Ishikawa (cell line): Measurements from ENCODE around the gene APOL3.

Experiments
- CEBPB ChIP-seq: IDR thresholded peaks from 2 replicates; pipeline ENCODE4 v1.6.1; 2012
- CREB1 ChIP-seq: IDR thresholded peaks from 2 replicates; pipeline ENCODE4 v1.6.1; 2012; ENCODE audit warnings: low read depth
- EGR1 ChIP-seq: IDR thresholded peaks from 2 replicates; pipeline ENCODE4 v1.6.1; 2012
- EP300 ChIP-seq: IDR thresholded peaks from 2 replicates; pipeline ENCODE4 v1.6.1; 2012; ENCODE audit warnings: borderline replicate concordance
- FOXM1 ChIP-seq: IDR thresholded peaks from 2 replicates; pipeline ENCODE4 v1.6.1; 2012; ENCODE audit warnings: low read depth, borderline replicate concordance
- NFIC ChIP-seq: IDR thresholded peaks from 2 replicates; pipeline ENCODE4 v1.6.1; 2012
- RAD21 ChIP-seq: IDR thresholded peaks from 2 replicates; pipeline ENCODE4 v1.6.1; 2012; ENCODE audit warnings: low read depth
- TAF1 ChIP-seq: IDR thresholded peaks from 2 replicates; pipeline ENCODE4 v1.6.1; 2012; ENCODE audit warnings: low read depth, mild to moderate bottlenecking
- TCF12 ChIP-seq: IDR thresholded peaks from 2 replicates; pipeline ENCODE4 v1.6.1; 2012; ENCODE audit warnings: low read depth
- TEAD4 ChIP-seq: IDR thresholded peaks from 2 replicates; pipeline ENCODE4 v1.6.1; 2012
- YY1 ChIP-seq: IDR thresholded peaks from 2 replicates; pipeline ENCODE4 v1.6.1; 2012; ENCODE audit warnings: low read depth
- ZBTB7A ChIP-seq: IDR thresholded peaks from 2 replicates; pipeline ENCODE4 v1.6.1; 2012; ENCODE audit warnings: low read depth
- TF ChIP-seq, protein P1 (sequence below): IDR thresholded peaks from 2 replicates; pipeline ENCODE4 v1.6.1; 2012
- TF ChIP-seq, protein P2 (sequence below): IDR thresholded peaks from 2 replicates; pipeline ENCODE4 v1.6.1; 2012
- TF ChIP-seq, protein P3 (sequence below): IDR thresholded peaks from 2 replicates; pipeline ENCODE4 v1.6.1; 2012; ENCODE audit warnings: low read depth, mild to moderate bottlenecking

Gene APOL3

DNA sequence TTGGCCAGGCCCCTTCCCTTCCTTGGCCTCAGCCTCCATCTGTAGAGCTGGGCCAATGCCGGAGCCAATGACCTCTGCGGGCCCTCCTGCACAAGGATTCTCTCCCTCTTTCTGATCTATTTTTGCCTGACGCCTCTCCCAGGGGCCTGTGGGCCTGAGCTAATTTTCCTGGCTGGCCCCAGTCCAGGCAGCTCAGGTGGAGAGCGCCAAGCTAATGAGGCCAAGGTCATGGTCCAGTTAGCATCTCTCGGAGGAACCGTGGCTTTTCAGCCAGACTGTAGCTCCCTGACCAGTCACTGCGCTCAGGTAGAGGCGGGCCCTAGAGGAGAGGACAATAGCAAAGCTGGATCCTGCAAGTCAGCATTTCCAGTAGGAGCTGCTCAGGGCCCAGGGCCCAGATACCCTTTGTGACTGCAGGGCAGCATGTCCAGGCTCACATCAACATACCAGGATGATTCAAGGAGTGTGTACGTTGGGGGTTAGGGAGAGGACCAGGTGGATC is 43.5 kb downstream of the APOL3 start:
- TF ChIP-seq NFIC (peak; percentile 92), TCF12 (no peak; the same call in 1 of the 2 replicates), CREB1 (no peak), EGR1 (no peak), FOXM1 (no peak), YY1 (no peak), RAD21 (peak; percentile 33; the same call in 1 of the 2 replicates), EP300 (0 out of 2 replicates have a peak, but pooled peaks have one; percentile 33), TAF1 (no peak), CEBPB (no peak), TEAD4 (peak; percentile 51), ZBTB7A (no peak)
- TF ChIP-seq, protein P1, sequence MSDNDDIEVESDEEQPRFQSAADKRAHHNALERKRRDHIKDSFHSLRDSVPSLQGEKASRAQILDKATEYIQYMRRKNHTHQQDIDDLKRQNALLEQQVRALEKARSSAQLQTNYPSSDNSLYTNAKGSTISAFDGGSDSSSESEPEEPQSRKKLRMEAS: peak; percentile 60
- TF ChIP-seq, protein P2, sequence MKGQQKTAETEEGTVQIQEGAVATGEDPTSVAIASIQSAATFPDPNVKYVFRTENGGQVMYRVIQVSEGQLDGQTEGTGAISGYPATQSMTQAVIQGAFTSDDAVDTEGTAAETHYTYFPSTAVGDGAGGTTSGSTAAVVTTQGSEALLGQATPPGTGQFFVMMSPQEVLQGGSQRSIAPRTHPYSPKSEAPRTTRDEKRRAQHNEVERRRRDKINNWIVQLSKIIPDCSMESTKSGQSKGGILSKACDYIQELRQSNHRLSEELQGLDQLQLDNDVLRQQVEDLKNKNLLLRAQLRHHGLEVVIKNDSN: 0 out of 2 replicates have a peak, but pooled peaks have one; percentile 24
- TF ChIP-seq, protein P3, sequence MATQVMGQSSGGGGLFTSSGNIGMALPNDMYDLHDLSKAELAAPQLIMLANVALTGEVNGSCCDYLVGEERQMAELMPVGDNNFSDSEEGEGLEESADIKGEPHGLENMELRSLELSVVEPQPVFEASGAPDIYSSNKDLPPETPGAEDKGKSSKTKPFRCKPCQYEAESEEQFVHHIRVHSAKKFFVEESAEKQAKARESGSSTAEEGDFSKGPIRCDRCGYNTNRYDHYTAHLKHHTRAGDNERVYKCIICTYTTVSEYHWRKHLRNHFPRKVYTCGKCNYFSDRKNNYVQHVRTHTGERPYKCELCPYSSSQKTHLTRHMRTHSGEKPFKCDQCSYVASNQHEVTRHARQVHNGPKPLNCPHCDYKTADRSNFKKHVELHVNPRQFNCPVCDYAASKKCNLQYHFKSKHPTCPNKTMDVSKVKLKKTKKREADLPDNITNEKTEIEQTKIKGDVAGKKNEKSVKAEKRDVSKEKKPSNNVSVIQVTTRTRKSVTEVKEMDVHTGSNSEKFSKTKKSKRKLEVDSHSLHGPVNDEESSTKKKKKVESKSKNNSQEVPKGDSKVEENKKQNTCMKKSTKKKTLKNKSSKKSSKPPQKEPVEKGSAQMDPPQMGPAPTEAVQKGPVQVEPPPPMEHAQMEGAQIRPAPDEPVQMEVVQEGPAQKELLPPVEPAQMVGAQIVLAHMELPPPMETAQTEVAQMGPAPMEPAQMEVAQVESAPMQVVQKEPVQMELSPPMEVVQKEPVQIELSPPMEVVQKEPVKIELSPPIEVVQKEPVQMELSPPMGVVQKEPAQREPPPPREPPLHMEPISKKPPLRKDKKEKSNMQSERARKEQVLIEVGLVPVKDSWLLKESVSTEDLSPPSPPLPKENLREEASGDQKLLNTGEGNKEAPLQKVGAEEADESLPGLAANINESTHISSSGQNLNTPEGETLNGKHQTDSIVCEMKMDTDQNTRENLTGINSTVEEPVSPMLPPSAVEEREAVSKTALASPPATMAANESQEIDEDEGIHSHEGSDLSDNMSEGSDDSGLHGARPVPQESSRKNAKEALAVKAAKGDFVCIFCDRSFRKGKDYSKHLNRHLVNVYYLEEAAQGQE: no peak

DNA sequence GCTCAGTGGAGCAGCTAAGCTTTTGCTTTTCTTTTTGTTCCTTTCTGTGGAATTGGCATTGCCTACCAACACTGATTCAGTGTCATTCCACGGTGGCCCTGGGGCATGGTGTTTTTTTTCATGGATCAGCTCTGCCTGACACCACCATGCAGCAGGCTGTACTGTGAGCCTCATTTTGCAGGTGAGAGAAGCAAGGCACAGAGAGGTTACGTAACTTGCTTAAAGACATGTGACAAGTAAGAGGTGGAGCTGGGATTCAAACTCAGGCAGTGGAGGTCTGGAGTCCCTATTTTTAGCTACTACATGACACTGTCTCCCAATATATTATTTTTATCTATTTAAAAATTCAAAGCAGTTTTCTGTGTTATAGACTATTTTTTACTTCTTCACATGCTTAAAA is 44.4 kb downstream of the APOL3 start:
- TF ChIP-seq, protein P2: no peak
- no peak for TF ChIP-seq CREB1
- no peak for TF ChIP-seq EP300
- peak; percentile 64 for TF ChIP-seq CEBPB
- TF ChIP-seq RAD21: no peak

DNA sequence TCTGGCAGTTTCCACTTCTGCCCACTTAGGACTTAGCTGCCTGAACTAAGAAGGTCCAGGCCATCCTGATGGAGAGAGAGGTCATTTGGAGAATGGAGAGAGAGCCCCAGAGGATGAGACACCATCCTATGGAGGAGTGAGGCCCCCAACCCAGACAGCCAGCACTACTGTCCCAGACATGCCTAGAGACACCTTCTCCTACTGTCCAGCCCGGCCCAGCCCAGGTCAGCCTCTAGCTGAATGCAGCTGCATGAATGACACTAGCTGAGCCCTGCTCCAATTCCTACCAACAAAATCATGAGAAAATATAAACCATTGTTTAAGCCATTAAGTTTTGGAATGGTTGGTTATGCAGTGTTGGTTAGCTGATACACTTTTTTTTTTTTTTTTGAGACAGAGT is 47.4 kb downstream of the APOL3 start:
- TF ChIP-seq RAD21: no peak
- TF ChIP-seq TEAD4: no peak
- TF ChIP-seq FOXM1: no peak
- TF ChIP-seq TAF1: no peak
- no peak for TF ChIP-seq EP300

DNA sequence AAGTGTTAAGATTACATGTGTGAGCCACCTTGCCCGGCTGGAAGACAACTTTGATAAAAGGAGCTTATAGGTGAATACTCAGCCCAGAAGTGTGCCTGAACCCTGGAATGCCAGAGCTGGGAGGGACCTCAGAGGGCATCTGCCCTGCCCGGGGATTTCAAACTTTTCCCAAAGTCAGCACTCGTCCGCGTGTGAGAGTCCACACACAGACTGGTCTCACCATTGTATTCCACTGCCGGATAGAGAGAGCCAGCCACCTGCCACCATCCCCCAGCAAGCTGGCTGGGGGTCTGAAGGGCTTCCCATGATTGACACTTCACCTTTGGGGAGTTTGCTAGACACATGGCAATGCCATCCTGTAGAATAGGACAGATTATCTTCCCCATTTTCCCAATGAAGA is 49.2 kb downstream of the APOL3 start:
- TF ChIP-seq EP300: no peak
- no peak for TF ChIP-seq NFIC
- TF ChIP-seq, protein P2: no peak
- no peak for TF ChIP-seq EGR1
- TF ChIP-seq, protein P1: no peak
- TF ChIP-seq CEBPB: no peak
- TF ChIP-seq CREB1: no peak
- TF ChIP-seq YY1: no peak
- TF ChIP-seq RAD21: no peak
- TF ChIP-seq, protein P3: no peak
- no peak for TF ChIP-seq TCF12
- no peak for TF ChIP-seq FOXM1

DNA sequence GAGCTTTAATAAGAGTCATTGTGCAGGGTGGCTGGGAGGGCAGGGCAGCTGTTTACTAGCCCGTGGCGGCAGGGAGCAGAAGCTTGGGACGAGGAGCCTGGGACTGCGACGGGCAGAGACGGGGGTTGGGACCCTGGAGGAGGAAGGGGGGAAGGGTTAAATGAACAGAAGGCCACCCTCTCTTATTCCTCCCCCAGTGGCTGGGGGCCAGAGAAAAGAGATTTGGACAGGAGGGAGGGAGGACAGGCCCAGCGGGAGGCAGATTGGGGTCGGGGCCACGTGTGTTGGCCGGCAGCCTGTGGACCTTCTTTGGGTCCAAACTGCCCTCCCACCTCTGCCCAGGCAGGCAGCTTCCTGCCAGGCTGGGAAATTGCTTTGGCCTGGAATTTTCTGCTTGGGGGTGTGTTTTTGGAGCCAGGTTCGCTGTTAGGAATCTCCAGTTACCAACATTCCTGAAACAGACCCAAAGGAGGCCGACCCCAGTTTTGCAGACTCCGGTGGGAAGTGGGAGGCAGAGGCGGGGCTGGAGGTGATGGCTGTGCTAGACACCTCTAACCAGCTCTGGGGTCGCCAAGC is 50.2 kb downstream of the APOL3 start:
- TF ChIP-seq ZBTB7A (peak; percentile 68; the same call in 1 of the 2 replicates), TCF12 (peak; percentile 81), RAD21 (peak; percentile 10; the same call in 1 of the 2 replicates), CREB1 (no peak), EP300 (peak; percentile 57; the same call in 1 of the 2 replicates), EGR1 (no peak), TAF1 (no peak), FOXM1 (no peak), YY1 (no peak), NFIC (peak; percentile 85), TEAD4 (peak; percentile 78), CEBPB (no peak)
- TF ChIP-seq, protein P2: peak; percentile 73
- TF ChIP-seq, protein P3: no peak
- TF ChIP-seq, protein P1: peak; percentile 83
